Sigmoid colon (tissue), 7 donors: ENCODE results near the gene EFHD2. TPM values are rescaled to one million over a fixed set of nuclear protein-coding genes. Genes with fewer than 3 reads are reported as not detected.

Experiments
- DNase-seq: peaks from one replicate; pipeline ENCODE4 v3.0.0-alpha.2; 2019
- H3K27ac ChIP-seq, 4 donors: fragments of 200-600 bp; sonication (generic); one replicate each; pipeline ENCODE4 v1.5.1; 2016 to 2019; ENCODE audit warnings: mild to moderate bottlenecking in 1 of 4
- H3K27me3 ChIP-seq, 3 donors: fragments of 200-600 bp; sonication (generic); one replicate each; pipeline ENCODE4 v1.5.1; 2019; ENCODE audit warnings: mild to moderate bottlenecking in 1 of 3
- H3K36me3 ChIP-seq, 4 donors: fragments of 200-600 bp; sonication (generic); one replicate each; pipeline ENCODE4 v1.5.1; 2016 to 2019
- H3K4me1 ChIP-seq, 4 donors: fragments of 200-600 bp; sonication (generic); one replicate each; pipeline ENCODE4 v1.5.1; 2017 to 2019
- H3K4me3 ChIP-seq, 4 donors: fragments of 200-600 bp; sonication (generic); one replicate each; pipeline ENCODE4 v1.5.1; 2017 to 2019; ENCODE audit warnings: mild to moderate bottlenecking in 2 of 4, moderate library complexity in 1 of 4
- H3K9me3 ChIP-seq, 4 donors: fragments of 200-600 bp in 3 of 4; sonication (generic) in 3 of 4; one replicate each; pipeline versions ENCODE4 v1.5.1 to v1.6.1; 2013 to 2019
- EP300 ChIP-seq, 4 donors: sonication (generic); formaldehyde crosslinking; IDR thresholded peaks; one replicate each; pipeline ENCODE4 v1.6.1; 2017; ENCODE audit warnings: antibody characterized with exemption in 4 of 4
- POLR2A ChIP-seq, 2 donors: fragments of 450-650 bp; IDR thresholded peaks; one replicate each; pipeline ENCODE4 v1.6.1; 2016; ENCODE audit warnings: antibody characterized with exemption in 2 of 2, mild to moderate bottlenecking in 2 of 2, moderate library complexity in 2 of 2
- POLR2AphosphoS5 ChIP-seq, 4 donors: sonication (generic); formaldehyde crosslinking; IDR thresholded peaks; one replicate each; pipeline ENCODE4 v1.6.1; 2017; ENCODE audit warnings: antibody characterized with exemption in 4 of 4
- WGBS, 2 donors: extraction: QIAGEN DNeasy Blood & Tissue Kit; methylation state at CpG; one replicate each; pipeline ENCODE4 v1.1.7; 2013; 5-methylcytosine and 5-hydroxymethylcytosine counted together
- intact Hi-C: fragments of 100-400 bp; cut with DNase I; formaldehyde crosslinking; loops from one replicate; pipeline ENCODE4 v1.15.1; 2023
- polyA plus RNA-seq, 3 donors: library from polyadenylated mRNA; stranded (reverse); fragments of 200-250 nt; gene quantifications; one replicate each; pipeline ENCODE4 v1.2.3, GENCODE V29; 2013
- total RNA-seq, 4 donors: library from RNA; depleted of rRNA; stranded (reverse); fragments of >200 nt; gene quantifications; one replicate each; pipeline ENCODE4 v1.1.0, GENCODE V29; 2016
- TF ChIP-seq, protein P1 (sequence below), 4 experiments: fragments of 450-650 bp in 3 of 4; fragments of 200-600 bp in 1 of 4; IDR thresholded peaks; one replicate each; pipeline ENCODE4 v1.5.1; 2016 to 2019; ENCODE audit warnings: antibody characterized with exemption in 4 of 4, mild to moderate bottlenecking in 3 of 4, moderate library complexity in 2 of 4
- donor health status: healthy with polysubstance abuse.
- donor health status: Bipolar disorder and iron deficiency.
- donor health status: healthy.

EFHD2 gene, protein sequence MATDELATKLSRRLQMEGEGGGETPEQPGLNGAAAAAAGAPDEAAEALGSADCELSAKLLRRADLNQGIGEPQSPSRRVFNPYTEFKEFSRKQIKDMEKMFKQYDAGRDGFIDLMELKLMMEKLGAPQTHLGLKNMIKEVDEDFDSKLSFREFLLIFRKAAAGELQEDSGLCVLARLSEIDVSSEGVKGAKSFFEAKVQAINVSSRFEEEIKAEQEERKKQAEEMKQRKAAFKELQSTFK
- total RNA-seq = 10 to 100 TPM; 32.7 to 47.4 (median 37.3) TPM
- 100 to 1,000 TPM; 157 to 181 (median 177) TPM for polyA plus RNA-seq

DNA sequence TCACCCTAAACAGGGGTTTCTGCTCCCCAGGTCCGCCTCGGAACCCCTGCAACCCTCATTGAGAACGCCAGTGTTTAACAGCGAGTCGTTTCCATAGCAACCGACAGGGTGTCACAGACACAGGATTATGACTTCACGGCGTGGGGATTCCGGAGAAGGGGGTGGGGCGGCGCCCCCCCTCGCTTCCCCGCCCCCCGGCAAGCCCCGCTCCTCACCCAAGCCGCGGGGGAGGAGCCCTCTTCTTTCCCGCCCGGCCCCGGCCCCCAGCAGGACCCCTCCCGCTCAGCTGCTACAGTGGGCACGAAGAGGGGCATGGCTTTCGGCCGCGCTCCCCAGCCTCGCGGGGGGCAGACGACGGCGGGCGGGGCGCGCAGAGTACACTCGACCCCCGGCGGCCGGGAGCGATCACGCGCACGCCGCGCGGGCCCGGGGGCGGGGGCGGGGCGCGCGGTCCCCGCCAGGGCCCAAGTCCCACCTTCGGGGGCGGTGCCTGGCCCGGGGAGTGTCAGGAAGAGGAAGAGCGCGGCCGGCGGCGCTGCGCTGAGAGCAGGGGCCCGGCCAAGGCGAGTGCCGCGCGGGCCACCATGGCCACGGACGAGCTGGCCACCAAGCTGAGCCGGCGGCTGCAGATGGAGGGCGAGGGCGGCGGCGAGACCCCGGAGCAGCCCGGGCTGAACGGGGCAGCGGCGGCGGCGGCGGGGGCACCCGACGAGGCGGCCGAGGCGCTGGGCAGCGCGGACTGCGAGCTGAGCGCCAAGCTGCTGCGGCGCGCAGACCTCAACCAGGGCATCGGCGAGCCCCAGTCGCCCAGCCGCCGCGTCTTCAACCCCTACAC is at the start of gene EFHD2:
EFHD2 (plus strand) TSS at position 501 of the 835 bp plus-strand sequence; CDS start at position 585, 84 bp downstream.
- Histone ChIP-seq H3K27ac (peak within 1 kb of the TSS; percentile 79 to 88 (median 82)), H3K36me3 (no peaks in the 10 kb centered on the region), H3K27me3 (no peaks in the 10 kb centered on the region), H3K4me1 (peaks cover 0 to 61% (median 50%) of the 10 kb centered on the region in 4 donors), H3K4me3 (peak within 1 kb of the TSS; percentile 73 to 97 (median 92)), H3K9me3 (no peaks in the 10 kb centered on the region)
- intact Hi-C loops = loop anchor here (5.0 kb wide), 1 partner anchor 113 kb away; the partner anchor contains the start of gene CASP9
- TF ChIP-seq POLR2AphosphoS5 (IDR thresholded peaks at IDR 0.05) = peak; percentile 79 to 93 (median 92)
- TF ChIP-seq EP300 (IDR thresholded peaks at IDR 0.05) = no peak
- TF ChIP-seq, protein P1, sequence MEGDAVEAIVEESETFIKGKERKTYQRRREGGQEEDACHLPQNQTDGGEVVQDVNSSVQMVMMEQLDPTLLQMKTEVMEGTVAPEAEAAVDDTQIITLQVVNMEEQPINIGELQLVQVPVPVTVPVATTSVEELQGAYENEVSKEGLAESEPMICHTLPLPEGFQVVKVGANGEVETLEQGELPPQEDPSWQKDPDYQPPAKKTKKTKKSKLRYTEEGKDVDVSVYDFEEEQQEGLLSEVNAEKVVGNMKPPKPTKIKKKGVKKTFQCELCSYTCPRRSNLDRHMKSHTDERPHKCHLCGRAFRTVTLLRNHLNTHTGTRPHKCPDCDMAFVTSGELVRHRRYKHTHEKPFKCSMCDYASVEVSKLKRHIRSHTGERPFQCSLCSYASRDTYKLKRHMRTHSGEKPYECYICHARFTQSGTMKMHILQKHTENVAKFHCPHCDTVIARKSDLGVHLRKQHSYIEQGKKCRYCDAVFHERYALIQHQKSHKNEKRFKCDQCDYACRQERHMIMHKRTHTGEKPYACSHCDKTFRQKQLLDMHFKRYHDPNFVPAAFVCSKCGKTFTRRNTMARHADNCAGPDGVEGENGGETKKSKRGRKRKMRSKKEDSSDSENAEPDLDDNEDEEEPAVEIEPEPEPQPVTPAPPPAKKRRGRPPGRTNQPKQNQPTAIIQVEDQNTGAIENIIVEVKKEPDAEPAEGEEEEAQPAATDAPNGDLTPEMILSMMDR (IDR thresholded peaks at IDR 0.05) = no peak
- no peak for TF ChIP-seq POLR2A (IDR thresholded peaks at IDR 0.05)
- DNase-seq = peak; percentile 92
- 1% methylated on average over 99 of the region's 99 CpGs for WGBS, 2 donors

DNA sequence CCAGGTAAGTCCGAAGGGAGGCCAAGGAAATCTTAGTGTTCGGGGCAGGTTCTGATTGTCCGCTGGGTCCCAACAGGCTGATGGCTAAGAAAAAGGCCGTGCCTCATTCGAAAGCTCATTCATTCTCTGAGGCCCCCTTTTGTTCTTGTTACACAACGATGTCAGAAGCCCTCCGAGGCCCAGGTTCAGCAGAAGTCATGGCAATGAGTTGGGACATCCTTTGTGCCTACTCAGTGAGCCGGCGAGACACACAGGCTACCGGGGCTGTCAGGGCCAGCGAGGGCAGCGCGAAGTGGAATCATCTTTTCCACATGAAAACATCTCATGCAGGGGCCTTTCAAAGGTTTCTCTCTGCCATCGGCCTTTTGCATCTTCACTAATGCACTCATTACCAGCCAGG is 49.0 kb upstream of the EFHD2 start:
- no peak for DNase-seq
- 93 to 94% methylated on average over 14 of the region's 14 CpGs for WGBS, 2 donors
- Histone ChIP-seq H3K27ac (no peak overlapping the region), H3K4me1 (no peaks in the 10 kb centered on the region), H3K27me3 (no peaks in the 10 kb centered on the region), H3K9me3 (no peaks in the 10 kb centered on the region), H3K4me3 (no peak overlapping the region), H3K36me3 (no peaks in the 10 kb centered on the region)
- intact Hi-C loops = no loop called here
- no peak for TF ChIP-seq POLR2A (IDR thresholded peaks at IDR 0.05)
- TF ChIP-seq POLR2AphosphoS5 (IDR thresholded peaks at IDR 0.05) = no peak
- no peak for TF ChIP-seq EP300 (IDR thresholded peaks at IDR 0.05)
- TF ChIP-seq, protein P1 (IDR thresholded peaks at IDR 0.05) = no peak

GRCh38 chr1:15362096-15362736 is 47.5 kb upstream of the EFHD2 start:
- Histone ChIP-seq H3K27ac (no peak overlapping the region), H3K9me3 (no peaks in the 10 kb centered on the region), H3K36me3 (no peaks in the 10 kb centered on the region), H3K4me1 (no peaks in the 10 kb centered on the region), H3K4me3 (no peak overlapping the region), H3K27me3 (no peaks in the 10 kb centered on the region)
- intact Hi-C loops = no loop called here
- no peak for DNase-seq
- TF ChIP-seq EP300 (IDR thresholded peaks at IDR 0.05) = no peak
- TF ChIP-seq POLR2A (IDR thresholded peaks at IDR 0.05) = no peak
- no peak for TF ChIP-seq POLR2AphosphoS5 (IDR thresholded peaks at IDR 0.05)
- TF ChIP-seq, protein P1 (IDR thresholded peaks at IDR 0.05) = no peak
- 93% methylated on average over 13 of the region's 13 CpGs for WGBS, 2 donors

DNA sequence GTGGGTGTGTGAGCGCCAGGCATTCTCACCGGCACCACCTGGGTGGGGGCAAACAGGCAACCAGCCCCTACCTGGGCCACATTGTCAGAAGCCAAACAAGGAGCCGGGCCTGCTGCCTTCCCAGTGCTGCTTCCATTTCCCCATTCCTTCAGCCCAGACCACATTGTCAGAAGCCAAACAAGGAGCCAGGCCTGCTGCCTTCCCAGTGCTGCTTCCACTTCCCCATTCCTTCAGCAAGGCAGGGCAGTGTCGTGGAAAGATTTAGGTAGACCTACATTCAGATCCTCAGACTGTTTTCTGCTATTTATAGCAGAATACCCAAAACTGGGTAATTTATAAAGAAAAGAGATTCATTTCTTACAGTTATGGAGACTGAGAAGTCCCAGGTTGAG is 47.0 kb upstream of the EFHD2 start:
- Histone ChIP-seq H3K36me3 (no peaks in the 10 kb centered on the region), H3K9me3 (no peaks in the 10 kb centered on the region), H3K27me3 (no peaks in the 10 kb centered on the region), H3K4me1 (no peaks in the 10 kb centered on the region), H3K4me3 (no peak overlapping the region), H3K27ac (no peak overlapping the region)
- intact Hi-C loops = no loop called here
- WGBS, 2 donors = 86 to 92% methylated on average over 4 of the region's 4 CpGs
- no peak for DNase-seq
- TF ChIP-seq, protein P1 (IDR thresholded peaks at IDR 0.05) = no peak
